ENCODE results near the gene HAL. TPM values are rescaled to one million over a fixed set of nuclear protein-coding genes. Genes with fewer than 3 reads are reported as not detected.
"Not testable (repeated sequence)": the region's sequence is repeated elsewhere in the genome, so short reads cannot be mapped to it uniquely, and the experiment has no call there.

Gene HAL
- total RNA-seq, 1 donor from 2014 or later = 0.09 TPM

DNA sequence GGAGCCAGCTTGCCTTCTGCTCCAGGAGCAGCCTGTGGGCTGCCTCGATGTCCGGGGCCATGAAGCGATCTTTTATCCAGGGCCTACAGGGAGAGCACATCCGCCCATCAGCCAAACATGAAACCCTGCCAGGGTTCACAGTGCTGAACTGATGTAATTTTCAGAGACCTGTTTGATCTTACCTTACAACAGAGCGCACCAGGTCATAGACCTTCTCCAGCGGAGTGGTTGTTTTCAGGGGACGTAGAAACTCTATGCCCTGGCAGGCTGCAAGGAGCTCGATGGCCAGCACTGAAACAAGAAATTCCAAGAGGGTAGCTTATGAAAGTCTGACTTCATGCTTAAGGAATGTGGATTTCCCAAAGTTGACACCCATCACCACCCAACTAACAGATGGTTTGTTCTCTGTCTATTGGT is 19.7 kb downstream of the HAL start:
- Mint-ChIP-seq H3K4me3 (no peak overlapping the region), H3K36me3 (ENCODE audit: low read depth) (no peaks in the 10 kb centered on the region), H3K9me3 (no peaks in the 10 kb centered on the region), H3K27ac (no peak overlapping the region), H3K27me3 (peaks cover 2% of the 10 kb centered on the region), H3K4me1 (no peaks in the 10 kb centered on the region)
- intact Hi-C loops (cut with micrococcal nuclease) = no loop called here
- DNase-seq = no peak

GRCh38 chr12:95975491-95975890 is 20.7 kb downstream of the HAL start:
- no peak overlapping the region for H3K4me3 Mint-ChIP-seq
- no peaks in the 10 kb centered on the region for H3K9me3 Mint-ChIP-seq
- intact Hi-C loops (cut with micrococcal nuclease) = no loop called here
- no peak for DNase-seq
- no peaks in the 10 kb centered on the region for H3K36me3 Mint-ChIP-seq (ENCODE audit: low read depth)
- peaks cover 2% of the 10 kb centered on the region for H3K27me3 Mint-ChIP-seq
- H3K27ac Mint-ChIP-seq = no peak overlapping the region
- H3K4me1 Mint-ChIP-seq = no peaks in the 10 kb centered on the region

DNA sequence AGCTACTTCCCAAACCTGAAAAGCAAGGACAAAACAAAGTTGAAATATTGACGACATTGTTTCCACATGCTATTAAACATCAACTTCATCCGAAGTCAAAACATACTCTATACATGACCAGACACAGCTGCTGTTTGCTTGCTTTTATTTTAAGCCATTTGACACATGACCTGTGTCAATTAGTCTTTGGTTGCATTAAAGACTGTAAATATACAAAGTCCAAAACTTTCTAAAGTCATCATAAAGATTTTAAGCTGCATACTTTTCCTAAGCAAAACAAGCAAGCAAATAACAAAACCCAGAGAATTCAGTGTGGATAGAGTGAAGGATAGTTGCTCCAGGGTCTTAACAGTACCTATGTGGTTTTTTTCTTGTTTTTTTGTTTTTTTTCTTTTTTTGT is 21.8 kb downstream of the HAL start:
- no peaks in the 10 kb centered on the region for H3K9me3 Mint-ChIP-seq
- no peak overlapping the region for H3K27ac Mint-ChIP-seq
- no peaks in the 10 kb centered on the region for H3K4me1 Mint-ChIP-seq
- H3K4me3 Mint-ChIP-seq = no peak overlapping the region
- no peak for DNase-seq
- H3K36me3 Mint-ChIP-seq (ENCODE audit: low read depth) = no peaks in the 10 kb centered on the region
- intact Hi-C loops (cut with micrococcal nuclease) = no loop called here
- peaks cover 2% of the 10 kb centered on the region for H3K27me3 Mint-ChIP-seq

DNA sequence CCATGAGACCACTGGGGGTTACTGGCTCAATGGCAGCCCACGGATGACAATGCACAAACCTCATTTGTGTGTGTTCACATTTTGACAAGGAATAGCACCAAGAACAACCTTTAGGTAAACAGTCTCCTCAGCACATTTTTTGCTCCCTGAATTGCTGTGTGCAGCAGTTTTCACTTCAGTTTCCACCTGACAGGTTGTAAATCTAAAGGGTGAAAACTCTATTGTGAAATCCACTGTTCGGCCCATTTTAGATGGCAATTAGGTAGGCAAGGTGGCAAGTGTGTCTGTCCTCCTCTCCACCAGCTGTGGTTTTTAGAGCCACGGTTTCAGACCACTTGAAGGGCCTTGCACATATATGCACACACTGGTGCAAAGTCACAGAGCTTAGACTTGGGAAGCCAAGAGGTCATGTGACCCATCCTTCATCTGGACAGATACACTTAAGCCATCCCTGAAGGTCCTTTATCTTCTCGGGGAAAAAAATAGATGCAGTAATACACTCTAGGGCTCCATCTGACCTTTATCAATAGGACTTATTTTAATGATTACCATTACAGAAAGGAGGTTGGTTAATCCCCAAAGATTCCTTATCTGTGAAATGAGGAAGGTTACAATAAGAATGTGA is 23.2 kb downstream of the HAL start:
- intact Hi-C loops (cut with micrococcal nuclease) = no loop called here
- Mint-ChIP-seq H3K27me3 (peaks cover under 1% of the 10 kb centered on the region), H3K4me3 (no peak overlapping the region), H3K9me3 (no peaks in the 10 kb centered on the region), H3K4me1 (no peaks in the 10 kb centered on the region), H3K27ac (no peak overlapping the region), H3K36me3 (ENCODE audit: low read depth) (no peaks in the 10 kb centered on the region)
- DNase-seq = no peak

DNA sequence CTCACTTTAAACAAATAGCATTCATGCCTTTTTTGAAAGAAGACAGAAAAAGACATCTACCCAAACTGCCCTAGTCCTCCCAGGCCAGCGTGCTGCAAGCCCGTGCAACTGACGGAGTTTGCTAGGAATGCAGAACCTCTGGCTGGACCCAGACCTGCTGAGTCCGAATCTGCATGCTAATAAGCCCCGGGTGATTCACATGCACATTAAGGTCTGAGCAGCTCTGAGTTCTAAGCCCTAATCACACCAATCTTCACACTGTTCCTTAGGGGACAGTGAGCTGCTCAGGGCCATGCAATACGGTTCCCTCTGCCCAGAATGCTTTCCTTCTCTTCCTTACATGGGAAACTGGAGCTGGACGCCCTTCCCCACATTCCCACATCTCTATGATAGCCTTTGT is 25.2 kb downstream of the HAL start:
- Mint-ChIP-seq H3K27ac (no peak overlapping the region), H3K27me3 (no peaks in the 10 kb centered on the region), H3K36me3 (ENCODE audit: low read depth) (no peaks in the 10 kb centered on the region), H3K4me3 (no peak overlapping the region), H3K9me3 (no peaks in the 10 kb centered on the region), H3K4me1 (no peaks in the 10 kb centered on the region)
- no peak for DNase-seq
- intact Hi-C loops (cut with micrococcal nuclease) = no loop called here

- H3K27me3 Mint-ChIP-seq; H3K27ac Mint-ChIP-seq; H3K9me3 Mint-ChIP-seq; DNase-seq; H3K4me3 Mint-ChIP-seq; H3K36me3 Mint-ChIP-seq (ENCODE audit: low read depth); intact Hi-C loops (cut with micrococcal nuclease); H3K4me1 Mint-ChIP-seq: not testable (repeated sequence)
Observed at GRCh38 chr12:95969116-95969515, 27.0 kb downstream of the HAL start.

GRCh38 chr12:95967301-95967700 is 28.8 kb downstream of the HAL start:
- Mint-ChIP-seq H3K36me3 (ENCODE audit: low read depth) (no peaks in the 10 kb centered on the region), H3K4me1 (no peaks in the 10 kb centered on the region), H3K4me3 (no peak overlapping the region), H3K27ac (no peak overlapping the region), H3K27me3 (no peaks in the 10 kb centered on the region), H3K9me3 (no peaks in the 10 kb centered on the region)
- intact Hi-C loops (cut with micrococcal nuclease) = no loop called here
- DNase-seq = no peak

GRCh38 chr12:95966287-95966870 is 29.8 kb downstream of the HAL start:
- no peak overlapping the region for H3K4me3 Mint-ChIP-seq

DNA sequence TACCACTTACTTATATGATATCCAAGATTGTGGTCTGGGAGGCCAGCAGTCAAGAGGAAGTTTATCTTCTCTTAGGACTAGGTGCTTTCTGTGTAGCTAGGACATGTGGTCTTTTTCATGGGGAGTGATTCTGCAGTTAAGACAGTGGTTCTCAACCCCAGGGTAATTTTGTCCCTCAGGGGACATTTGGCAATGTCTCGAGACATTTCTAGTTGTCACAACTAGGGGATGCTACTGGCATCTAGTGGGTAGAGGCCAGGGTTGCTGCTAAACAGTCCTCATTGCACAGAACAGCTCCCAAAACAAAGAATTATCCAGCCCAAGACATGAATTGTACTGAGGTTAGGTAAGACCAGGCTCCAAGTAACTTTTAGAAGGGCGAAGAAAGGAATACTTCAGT is 33.0 kb downstream of the HAL start:
- Mint-ChIP-seq H3K27ac (no peak overlapping the region), H3K4me3 (no peak overlapping the region), H3K9me3 (no peaks in the 10 kb centered on the region), H3K4me1 (no peaks in the 10 kb centered on the region), H3K27me3 (no peaks in the 10 kb centered on the region), H3K36me3 (ENCODE audit: low read depth) (no peaks in the 10 kb centered on the region)
- intact Hi-C loops (cut with micrococcal nuclease) = no loop called here
- DNase-seq = no peak

More at GRCh38 chr12:95966287-95966870, 29.8 kb downstream of the HAL start:
- intact Hi-C loops (cut with micrococcal nuclease) = no loop called here
- H3K9me3 Mint-ChIP-seq = no peaks in the 10 kb centered on the region
- no peak for DNase-seq
- no peaks in the 10 kb centered on the region for H3K27me3 Mint-ChIP-seq
- H3K36me3 Mint-ChIP-seq (ENCODE audit: low read depth) = no peaks in the 10 kb centered on the region
- H3K27ac Mint-ChIP-seq = no peak overlapping the region
- H3K4me1 Mint-ChIP-seq = no peaks in the 10 kb centered on the region

- Mint-ChIP-seq H3K4me3 (no peak overlapping the region), H3K4me1 (no peaks in the 10 kb centered on the region), H3K27ac (no peak overlapping the region), H3K27me3 (no peaks in the 10 kb centered on the region), H3K9me3 (no peaks in the 10 kb centered on the region), H3K36me3 (ENCODE audit: low read depth) (no peaks in the 10 kb centered on the region)
- intact Hi-C loops (cut with micrococcal nuclease) = no loop called here
- DNase-seq = no peak
Observed at GRCh38 chr12:95962222-95962621, 33.9 kb downstream of the HAL start.

- no peaks in the 10 kb centered on the region for H3K4me1 Mint-ChIP-seq
Observed at GRCh38 chr12:95960241-95960640, 35.9 kb downstream of the HAL start.

DNA sequence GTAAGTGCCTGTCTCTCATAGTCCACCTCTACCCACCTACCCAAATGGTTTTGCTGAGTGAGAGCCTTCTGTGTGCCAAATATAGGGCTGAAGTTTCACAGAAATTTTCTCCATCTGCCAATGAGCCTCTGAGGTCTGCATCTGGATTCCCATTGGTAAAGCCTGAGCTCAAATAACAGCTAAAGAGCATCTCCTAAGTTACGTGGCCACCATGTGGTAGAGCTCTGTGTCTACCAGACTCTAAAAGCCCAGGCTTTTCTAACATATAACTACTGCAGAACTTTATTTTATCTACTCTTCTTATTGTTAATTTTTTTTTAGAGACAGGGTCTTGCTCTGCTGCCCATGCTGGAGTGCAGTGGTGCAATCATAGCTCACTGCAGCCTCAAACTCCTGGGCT is 37.0 kb downstream of the HAL start:
- no peak overlapping the region for H3K27ac Mint-ChIP-seq
- H3K4me1 Mint-ChIP-seq = no peaks in the 10 kb centered on the region
- intact Hi-C loops (cut with micrococcal nuclease) = no loop called here
- H3K9me3 Mint-ChIP-seq = no peaks in the 10 kb centered on the region
- H3K36me3 Mint-ChIP-seq (ENCODE audit: low read depth) = no peaks in the 10 kb centered on the region
- H3K4me3 Mint-ChIP-seq = no peak overlapping the region
- peaks cover under 1% of the 10 kb centered on the region for H3K27me3 Mint-ChIP-seq
- DNase-seq = no peak

More at GRCh38 chr12:95960241-95960640, 35.9 kb downstream of the HAL start:
- DNase-seq = no peak
- Mint-ChIP-seq H3K4me3 (no peak overlapping the region), H3K9me3 (no peaks in the 10 kb centered on the region), H3K27ac (no peak overlapping the region), H3K36me3 (ENCODE audit: low read depth) (no peaks in the 10 kb centered on the region), H3K27me3 (no peaks in the 10 kb centered on the region)
- intact Hi-C loops (cut with micrococcal nuclease) = no loop called here

DNA sequence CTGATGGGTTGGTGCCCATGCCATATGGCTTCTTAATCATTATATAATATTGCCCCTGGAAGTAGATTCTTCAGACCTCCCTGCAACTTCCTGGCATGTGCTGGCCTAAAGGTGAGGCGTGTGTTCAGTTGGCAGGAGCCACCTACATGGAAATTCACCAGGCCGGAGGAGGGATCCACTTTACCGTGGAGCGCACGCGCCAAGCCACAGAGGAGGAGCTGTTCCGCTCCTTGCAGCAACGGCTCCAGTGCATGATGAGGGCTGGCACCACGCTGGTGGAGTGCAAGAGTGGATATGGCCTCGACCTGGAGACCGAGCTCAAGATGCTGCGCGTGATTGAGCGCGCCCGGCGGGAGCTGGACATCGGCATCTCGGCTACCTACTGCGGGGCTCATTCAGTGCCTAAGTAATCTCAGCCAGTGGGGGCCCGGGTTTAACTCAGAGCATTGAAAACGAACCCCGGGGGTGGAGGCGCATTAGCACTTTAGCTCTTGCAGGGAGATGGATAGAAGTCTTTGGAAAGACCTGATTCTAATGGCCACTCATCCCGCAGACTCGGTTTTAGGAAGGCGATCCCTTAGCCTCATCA is 39.5 kb downstream of the HAL start:
- no peak for DNase-seq
- intact Hi-C loops (cut with micrococcal nuclease) = no loop called here
- H3K27ac Mint-ChIP-seq = no peak overlapping the region
- no peak overlapping the region for H3K4me3 Mint-ChIP-seq
- H3K36me3 Mint-ChIP-seq (ENCODE audit: low read depth) = no peaks in the 10 kb centered on the region
- H3K9me3 Mint-ChIP-seq = no peaks in the 10 kb centered on the region
- peaks cover 12% of the 10 kb centered on the region for H3K27me3 Mint-ChIP-seq
- no peaks in the 10 kb centered on the region for H3K4me1 Mint-ChIP-seq

GRCh38 chr12:95955549-95956159 is 40.5 kb downstream of the HAL start:
- Mint-ChIP-seq H3K36me3 (ENCODE audit: low read depth) (no peaks in the 10 kb centered on the region), H3K9me3 (no peaks in the 10 kb centered on the region), H3K27me3 (peaks cover 20% of the 10 kb centered on the region), H3K27ac (no peak overlapping the region), H3K4me3 (no peak overlapping the region), H3K4me1 (no peaks in the 10 kb centered on the region)
- intact Hi-C loops (cut with micrococcal nuclease) = no loop called here
- no peak for DNase-seq

Measured in activated CD4-positive, alpha-beta T cell treated with anti-CD3 and anti-CD28 coated beads, Interleukin-2, amount 10 ng/mL, durations not matched to agents 24 days and 14 days (primary cell).